ENCODE results near the gene STYXL1. TPM values are rescaled to one million over a fixed set of nuclear protein-coding genes. Genes with fewer than 3 reads are reported as not detected.

The STYXL1 gene
- total RNA-seq, 1 experiment from 2014 or later: 137 TPM

DNA sequence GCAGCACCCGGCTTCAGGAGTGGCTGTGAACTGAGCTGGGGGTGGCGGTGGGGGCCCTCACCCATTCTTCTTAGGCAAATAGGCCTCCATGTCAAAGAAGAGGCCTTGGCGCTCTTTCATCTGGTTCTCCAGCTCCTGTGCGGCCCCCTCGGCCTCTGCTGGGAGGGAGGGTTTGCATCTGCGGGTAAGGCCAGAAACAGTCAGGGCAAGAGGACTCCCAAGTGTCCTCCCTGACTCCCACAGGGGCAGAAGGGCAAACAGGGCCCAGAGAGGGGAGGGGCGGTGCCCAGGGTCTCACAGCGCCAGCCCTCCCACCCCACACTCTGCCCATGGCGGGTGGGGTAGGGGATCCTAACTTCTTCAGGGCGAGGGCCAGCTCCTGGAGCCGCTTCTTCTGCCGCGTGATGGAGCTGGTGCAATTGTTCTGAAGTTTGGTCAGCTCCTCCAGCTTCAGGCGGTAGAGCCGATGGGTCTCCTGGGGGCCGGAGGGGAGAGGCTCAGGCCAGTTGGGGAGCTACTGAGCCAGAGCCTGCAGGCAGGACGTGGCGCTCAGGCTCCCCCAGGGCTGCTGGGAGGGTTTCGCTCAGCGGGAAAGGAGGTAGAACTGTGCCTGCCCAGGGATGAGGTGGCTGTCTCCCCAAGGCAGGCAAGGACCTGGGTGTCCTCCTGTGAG is 55.6 kb downstream of the STYXL1 start:
- no peak for DNase-seq (ENCODE audit: low spot score)

DNA sequence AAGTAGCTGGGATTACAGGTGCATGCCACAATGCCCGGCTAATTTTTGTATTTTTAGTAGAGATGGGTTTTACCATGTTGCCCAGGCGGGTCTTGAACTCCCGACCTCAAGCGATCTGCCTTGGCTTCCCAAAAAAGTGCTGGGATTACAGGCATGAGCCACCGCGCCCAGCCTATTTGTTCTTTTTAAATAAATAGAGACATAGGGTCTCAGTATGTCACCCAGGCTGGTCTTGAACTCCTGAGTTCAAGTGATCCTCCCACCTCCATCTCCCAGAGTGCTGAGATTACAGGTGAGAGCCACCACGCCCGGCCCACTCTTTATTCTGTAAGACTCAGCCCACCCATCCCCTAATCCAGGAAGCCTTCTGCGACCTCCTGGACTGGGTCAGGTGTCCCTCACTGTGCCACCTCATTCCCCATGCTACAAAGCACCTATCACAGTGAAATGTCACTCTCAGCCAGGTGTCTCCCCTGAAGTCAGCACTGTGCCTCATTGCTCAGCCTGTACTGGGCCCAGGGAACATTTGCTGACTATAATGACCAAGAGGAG is 56.2 kb downstream of the STYXL1 start:
- no peak for DNase-seq (ENCODE audit: low spot score)

GRCh38 chr7:75989500-75990388 is 58.1 kb downstream of the STYXL1 start:
- no peak for DNase-seq (ENCODE audit: low spot score)

- DNase-seq (ENCODE audit: low spot score): no peak
These were observed 59.0 kb downstream of the STYXL1 start for GRCh38 chr7:75988568-75989499.

- no peak for DNase-seq (ENCODE audit: low spot score)
These were observed 59.8 kb downstream of the STYXL1 start for GRCh38 chr7:75987805-75988567.

- no peak for DNase-seq (ENCODE audit: low spot score)
These were observed 60.6 kb downstream of the STYXL1 start for GRCh38 chr7:75987026-75987804.

DNA sequence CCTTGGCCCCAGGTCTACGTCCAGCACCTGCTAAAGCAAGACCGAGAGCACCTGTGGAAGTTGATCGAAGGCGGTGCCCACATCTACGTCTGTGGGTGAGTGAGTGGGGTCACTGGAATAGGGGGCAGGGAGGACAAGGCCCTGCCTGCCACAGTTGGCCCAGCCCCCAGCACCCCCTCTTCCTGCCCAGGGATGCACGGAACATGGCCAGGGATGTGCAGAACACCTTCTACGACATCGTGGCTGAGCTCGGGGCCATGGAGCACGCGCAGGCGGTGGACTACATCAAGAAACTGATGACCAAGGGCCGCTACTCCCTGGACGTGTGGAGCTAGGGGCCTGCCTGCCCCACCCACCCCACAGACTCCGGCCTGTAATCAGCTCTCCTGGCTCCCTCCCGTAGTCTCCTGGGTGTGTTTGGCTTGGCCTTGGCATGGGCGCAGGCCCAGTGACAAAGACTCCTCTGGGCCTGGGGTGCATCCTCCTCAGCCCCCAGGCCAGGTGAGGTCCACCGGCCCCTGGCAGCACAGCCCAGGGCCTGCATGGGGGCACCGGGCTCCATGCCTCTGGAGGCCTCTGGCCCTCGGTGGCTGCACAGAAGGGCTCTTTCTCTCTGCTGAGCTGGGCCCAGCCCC is 61.5 kb downstream of the STYXL1 start:
- no peak for DNase-seq (ENCODE audit: low spot score)

GRCh38 chr7:75985518-75986146 is 62.2 kb downstream of the STYXL1 start:
- DNase-seq (ENCODE audit: low spot score): no peak

DNA sequence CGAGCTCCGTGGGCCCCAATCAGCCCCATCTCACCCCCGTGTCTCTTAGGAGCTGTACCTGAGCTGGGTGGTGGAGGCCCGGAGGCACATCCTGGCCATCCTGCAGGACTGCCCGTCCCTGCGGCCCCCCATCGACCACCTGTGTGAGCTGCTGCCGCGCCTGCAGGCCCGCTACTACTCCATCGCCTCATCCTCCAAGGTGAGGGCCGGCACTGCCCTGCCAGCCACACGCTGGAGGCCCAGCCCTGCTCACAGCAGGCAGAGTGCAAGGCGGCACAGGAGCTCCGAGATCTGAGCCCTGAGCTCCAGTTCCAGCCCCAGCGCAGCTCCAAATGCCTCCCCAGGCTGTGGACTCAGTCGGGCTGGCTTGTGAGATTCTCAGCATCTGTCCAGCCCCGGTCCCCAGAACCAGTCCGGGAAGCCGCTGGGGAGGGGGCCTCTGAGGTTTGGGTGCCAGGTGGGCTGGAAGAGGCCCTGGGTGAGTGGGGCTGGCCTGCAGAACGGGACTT is 62.7 kb downstream of the STYXL1 start:
- no peak for DNase-seq (ENCODE audit: low spot score)

DNA sequence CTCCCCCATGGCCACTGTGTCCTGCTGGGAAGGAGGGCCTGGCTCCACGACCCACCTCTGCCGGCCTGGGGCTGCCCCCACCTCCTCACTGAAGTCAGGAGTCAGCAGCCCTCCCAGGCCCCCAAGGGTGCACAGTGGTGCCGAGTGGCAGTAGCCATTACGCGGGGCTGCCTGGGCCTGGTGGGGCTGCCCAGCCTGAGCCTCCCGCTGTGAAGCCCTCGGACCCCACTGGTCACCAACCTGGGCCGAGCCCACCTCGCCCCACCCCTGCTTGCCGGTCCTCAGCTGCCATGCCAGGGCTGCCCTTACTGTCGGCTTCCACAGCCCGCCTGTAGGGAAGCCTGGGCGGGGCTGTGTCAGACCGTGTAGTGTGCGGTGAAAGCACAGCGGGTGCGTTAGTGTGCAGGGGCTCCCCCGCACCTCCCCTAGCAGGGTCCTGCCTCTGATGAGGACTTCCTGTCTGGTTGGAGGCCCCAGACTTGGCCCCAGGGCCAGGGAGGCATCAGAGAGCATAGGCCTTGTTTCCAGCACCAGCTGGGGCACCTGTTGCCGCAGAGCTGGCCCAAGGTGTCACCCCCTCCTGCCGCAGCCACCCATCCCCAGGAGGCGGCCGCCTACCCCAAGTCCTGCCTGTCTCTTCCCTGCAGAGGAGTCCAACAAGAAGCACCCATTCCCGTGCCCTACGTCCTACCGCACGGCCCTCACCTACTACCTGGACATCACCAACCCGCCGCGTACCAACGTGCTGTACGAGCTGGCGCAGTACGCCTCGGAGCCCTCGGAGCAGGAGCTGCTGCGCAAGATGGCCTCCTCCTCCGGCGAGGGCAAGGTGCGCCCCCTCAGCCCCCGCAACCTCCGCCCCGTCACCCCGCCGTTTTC is 63.4 kb downstream of the STYXL1 start:
- DNase-seq (ENCODE audit: low spot score): no peak

DNA sequence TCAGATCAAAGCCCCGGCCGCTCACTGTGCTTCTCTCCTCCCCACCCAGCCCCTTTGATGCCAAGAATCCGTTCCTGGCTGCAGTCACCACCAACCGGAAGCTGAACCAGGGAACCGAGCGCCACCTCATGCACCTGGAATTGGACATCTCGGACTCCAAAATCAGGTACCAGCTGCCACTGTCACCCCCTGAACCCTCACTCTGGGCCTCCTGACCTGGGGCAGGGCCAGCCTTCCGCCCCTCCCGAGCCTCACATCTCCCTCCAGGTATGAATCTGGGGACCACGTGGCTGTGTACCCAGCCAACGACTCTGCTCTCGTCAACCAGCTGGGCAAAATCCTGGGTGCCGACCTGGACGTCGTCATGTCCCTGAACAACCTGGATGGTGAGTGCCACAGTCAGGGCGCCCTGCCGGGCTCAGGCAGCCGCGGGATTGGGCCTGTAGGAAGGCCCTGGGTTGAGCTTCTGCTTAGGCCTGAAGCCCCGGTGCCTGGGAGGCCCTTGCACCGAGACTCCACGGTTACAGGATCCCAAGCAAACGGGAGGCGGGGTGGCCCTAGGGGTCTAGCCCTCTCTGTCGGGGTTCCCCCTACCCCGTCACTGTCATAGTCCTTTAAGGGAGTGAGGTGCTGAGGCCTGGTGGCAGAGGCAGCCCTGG is 64.2 kb downstream of the STYXL1 start:
- DNase-seq (ENCODE audit: low spot score): no peak

DNA sequence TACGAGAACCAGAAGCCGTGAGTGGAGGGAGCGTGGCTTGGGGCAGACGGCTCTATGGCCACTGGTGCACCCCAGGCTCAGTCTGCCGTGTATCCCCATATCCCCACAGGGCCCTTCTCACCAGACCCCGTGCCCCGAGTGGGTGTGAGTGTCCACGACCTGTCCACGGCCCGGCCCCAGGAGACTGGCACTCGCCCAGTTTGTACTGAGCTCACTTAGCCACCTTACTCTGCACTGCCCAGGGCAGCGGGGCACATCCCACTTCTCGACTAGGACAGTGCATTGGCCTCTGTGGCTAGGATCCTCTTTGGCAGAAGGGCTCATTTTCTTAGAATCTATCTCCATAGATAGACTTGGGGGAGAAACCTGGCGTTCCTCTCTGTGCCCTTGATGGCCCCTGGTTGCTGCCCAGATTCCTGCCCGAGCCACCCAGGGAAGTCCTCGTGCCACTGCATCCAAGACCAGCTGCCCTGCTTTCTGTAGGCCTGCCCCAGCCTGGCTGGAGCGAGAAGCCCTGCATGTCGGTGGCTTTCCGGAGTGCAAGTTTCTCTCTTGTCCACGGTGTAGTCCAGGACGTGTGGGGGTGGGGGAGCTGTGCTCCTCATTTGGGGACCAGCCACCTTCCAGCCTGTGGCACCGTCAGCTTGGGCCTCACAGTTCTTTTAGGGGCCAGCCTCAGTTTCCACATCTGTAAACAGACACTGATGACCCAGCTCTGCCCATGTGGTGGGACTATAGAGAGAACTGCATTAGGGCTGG is 65.3 kb downstream of the STYXL1 start:
- no peak for DNase-seq (ENCODE audit: low spot score)

DNA sequence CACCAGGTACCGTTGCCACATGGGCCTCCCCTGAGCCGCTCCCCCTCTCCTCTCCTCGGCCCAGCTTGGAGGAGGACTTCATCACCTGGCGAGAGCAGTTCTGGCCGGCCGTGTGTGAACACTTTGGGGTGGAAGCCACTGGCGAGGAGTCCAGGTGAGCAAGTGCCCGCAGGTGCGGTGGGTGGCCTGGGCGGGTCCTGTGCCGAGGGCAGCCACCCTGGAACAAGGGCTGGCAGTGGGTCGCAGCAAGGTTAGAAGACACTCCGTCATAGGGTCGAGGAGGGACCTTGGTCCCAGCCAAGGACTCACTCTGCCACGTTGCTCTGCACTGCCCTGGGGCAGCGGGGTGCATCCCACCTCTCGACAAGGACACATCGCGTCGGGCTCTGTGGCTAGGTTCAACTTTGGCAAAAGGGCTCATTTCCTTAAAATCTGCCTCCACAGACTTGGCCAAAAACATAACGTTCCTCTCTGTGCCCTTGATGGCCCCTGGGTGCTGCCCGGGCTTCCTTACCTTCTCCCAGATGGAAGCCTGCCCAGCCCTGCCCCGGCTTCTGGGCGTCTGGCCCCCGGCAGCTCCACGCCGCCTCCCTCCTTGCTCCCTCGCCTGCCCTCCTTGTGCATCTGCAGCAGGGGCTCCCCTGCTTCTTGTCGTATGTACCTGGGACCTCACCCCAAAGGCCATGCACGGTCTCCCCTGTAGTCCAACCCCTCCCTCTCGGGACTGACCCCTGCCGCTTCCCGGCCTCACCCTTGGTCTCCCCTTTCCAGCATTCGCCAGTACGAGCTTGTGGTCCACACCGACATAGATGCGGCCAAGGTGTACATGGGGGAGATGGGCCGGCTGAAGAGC is 66.1 kb downstream of the STYXL1 start:
- no peak for DNase-seq (ENCODE audit: low spot score)

DNA sequence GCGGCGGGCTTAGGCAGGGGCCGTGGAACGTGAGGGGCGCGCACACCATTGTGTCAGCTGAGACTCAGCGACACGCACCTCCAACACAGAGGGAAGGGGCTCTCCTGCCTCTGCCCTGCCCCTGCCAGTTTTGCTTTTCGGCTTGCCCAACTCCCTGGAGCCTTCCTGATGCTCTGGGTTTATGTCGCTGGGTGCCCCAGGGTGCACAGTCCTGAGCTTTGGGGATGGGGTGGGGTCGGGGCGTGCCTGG is 66.7 kb downstream of the STYXL1 start:
- DNase-seq (ENCODE audit: low spot score): no peak

- DNase-seq (ENCODE audit: low spot score): no peak
These were observed 67.2 kb downstream of the STYXL1 start for GRCh38 chr7:75980430-75981202.
